Left colon (tissue), 2 donors: ENCODE data around the gene GPD1. TPM values are rescaled to one million over a fixed set of nuclear protein-coding genes. Genes with fewer than 3 reads are reported as not detected.

Experiments
- ATAC-seq: fragments of 200-7000 bp; cut with Tn5 transposase; one replicate; pipeline ENCODE4 v1.9.1; 2020; ENCODE audit warnings: mild to moderate bottlenecking, moderate library complexity
- DNase-seq, 2 donors: peaks; one replicate each; pipeline ENCODE4 v3.0.0-alpha.2; 2020
- intact Hi-C, 2 donors: fragments of 100-400 bp; cut with DNase I in 1 of 2; cut with micrococcal nuclease in 1 of 2; formaldehyde crosslinking; loops; one replicate each; pipeline versions ENCODE4 v1.11.2 to v1.14.0; 2022; cut with DNase I, micrococcal nuclease
- long read RNA-seq: library from polyadenylated mRNA; unstranded; transcript quantifications from one replicate; pipeline ENCODE4 v2.0.0, GENCODE V29; 2021
- total RNA-seq, 2 donors: library from RNA; stranded (reverse); fragmentation: NEBNext Ultra II Directional; extraction: Animal tissue kit (Norgen Biotek cat#: 25700); gene quantifications; one replicate each; pipeline ENCODE4 v1.2.1, GENCODE V29; 2021
- donor health status: DM: no; HTN: no; CAD: no.
- donor health status: DM: yes; HTN: yes; CAD: no.

Gene GPD1
- total RNA-seq = 1 to 10 TPM; 1.8 to 4.3 TPM
- long read RNA-seq, partial matches to known transcripts = 0 of 10 reads
- long read RNA-seq, other reads (novel, unspliced or antisense) = 6 of 10 reads

GRCh38 chr12:50103767-50104321 is at the start of gene GPD1:
TSS of gene GPD1 (plus strand) at chr12:50104008. CDS start at chr12:50104051, 43 bp downstream.
- DNase-seq (peak; percentile 72 to 83), ATAC-seq (peak; percentile 95)
- intact Hi-C loops = no loop called here

DNA sequence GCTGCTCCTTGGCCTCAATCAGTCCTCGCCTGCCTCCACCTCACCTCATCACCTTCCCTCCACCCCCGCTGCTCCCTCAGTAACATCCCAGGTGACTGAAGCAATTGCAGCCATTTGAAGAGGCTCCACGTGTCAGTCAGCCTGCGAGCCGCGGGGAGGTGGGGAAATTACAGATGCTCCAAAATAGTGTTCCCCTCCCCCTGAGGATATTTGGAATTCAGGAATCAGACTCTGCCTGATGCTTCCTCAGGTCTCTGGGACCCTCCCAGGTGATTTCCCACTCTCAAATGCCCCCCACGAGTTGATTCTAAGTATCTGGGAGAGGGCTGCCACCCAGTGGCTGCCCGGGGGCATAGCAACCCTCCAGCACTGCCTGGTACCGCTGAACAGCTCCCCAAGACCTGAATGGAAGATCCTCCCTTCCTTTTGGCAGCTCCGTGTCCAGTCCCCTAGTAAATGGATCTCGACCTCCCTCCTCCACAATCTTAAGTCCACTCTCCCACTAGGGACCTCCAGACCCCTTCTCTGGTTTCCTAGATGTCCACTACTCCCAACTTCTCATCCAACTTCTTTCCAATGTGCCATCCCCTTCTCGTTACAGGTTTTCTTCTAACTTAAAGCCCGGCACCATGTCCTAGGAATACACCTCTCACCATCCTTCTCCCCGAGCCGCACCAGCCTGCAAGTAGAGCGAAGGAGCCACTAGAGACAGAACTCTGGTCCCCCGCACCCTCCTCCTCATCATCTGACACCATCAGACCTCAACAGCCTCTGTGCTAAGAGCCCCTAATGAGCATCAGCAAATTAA is 47.8 kb upstream of the GPD1 start:
- DNase-seq = peak in 1 of 2 donors; percentile 51
- peak; percentile 65 for ATAC-seq
- intact Hi-C loops = loop anchor here in 1 of 2 donors (10.0 kb wide), 1 partner anchor 91 kb away; the partner anchor contains the start of gene AQP5

DNA sequence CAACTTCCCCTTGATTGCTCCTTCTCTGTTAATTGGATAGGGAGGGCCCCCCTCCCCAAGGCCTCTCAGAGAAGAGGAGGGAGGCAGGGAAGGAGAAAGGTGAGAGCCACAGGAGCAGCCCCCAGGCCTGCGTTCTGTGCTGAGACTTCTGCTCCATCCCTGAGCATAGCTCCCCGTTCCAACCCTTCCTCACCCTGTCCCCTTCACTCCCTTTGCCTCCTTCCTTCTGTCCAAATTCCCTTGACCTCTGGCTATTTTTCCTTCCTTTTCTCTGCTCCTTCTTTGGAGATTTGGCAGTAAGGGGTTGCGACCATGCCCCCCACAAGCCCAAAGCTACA is 47.2 kb upstream of the GPD1 start:
- intact Hi-C loops = loop anchor here in 1 of 2 donors (10.0 kb wide), 1 partner anchor 92 kb away; the partner anchor contains the start of gene AQP5
- ATAC-seq (no peak), DNase-seq (no peak)

DNA sequence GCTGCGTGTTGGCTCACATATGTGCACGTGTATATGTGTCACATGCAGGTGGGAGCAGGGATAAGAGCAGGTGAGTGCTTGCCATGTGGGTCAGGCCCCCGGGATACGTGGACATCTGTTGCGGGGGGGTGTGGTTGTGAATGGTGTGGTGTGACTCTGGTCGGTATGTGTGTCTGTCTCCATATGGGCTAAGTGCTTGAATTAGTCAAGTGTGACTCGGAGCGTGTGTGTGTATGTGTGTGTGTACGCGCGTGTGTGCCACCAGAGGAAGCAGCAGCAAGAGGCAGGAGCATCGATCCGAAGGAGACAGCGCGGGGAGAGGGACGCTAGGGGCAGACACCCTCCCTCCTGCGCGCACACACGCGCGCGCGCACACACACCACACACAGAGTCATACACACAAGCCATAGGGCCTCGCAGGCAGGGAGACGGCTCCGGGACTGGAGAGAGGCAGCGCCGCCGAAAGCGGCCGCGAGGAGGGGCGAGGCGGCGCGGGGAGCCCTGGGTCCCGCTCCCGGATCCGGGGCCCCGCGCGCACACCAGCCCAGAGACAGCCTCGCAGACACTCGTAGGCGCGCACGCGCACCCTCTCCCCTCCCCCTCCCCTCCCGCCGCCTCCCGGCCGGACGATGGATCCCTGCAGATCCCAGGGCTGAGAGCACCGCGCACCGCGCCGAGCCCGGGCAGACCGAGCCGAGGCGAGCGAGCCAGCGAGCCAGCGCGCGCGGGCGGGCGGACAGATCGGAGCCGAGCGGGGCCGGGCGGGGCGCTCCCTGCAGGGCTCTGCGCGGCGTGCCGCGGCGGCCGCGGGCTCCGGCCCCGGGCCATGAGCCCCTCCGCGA is 46.6 kb upstream of the GPD1 start, which contains the start of gene ASIC1:
ASIC1 (plus strand) TSS at position 597 of the 842 bp plus-strand sequence. CDS start 1,171 bp downstream, outside the sequence.
- DNase-seq = peak; percentile 57 to 71
- intact Hi-C loops = loop anchor here in 1 of 2 donors (10.0 kb wide), 1 partner anchor 92 kb away; the partner anchor contains the start of gene AQP5
- ATAC-seq = peak; percentile 80

GRCh38 chr12:50057896-50058670 is 45.7 kb upstream of the GPD1 start:
- DNase-seq = no peak

GRCh38 chr12:50058743-50059312 is 45.0 kb upstream of the GPD1 start:
- intact Hi-C loops = loop anchor here in 1 of 2 donors (10.0 kb wide), 1 partner anchor 94 kb away; the partner anchor contains the start of gene AQP5
- no peak for DNase-seq
- ATAC-seq = no peak

More at GRCh38 chr12:50057896-50058670, 45.7 kb upstream of the GPD1 start:
- ATAC-seq = no peak
- intact Hi-C loops = loop anchor here in 1 of 2 donors (10.0 kb wide), 1 partner anchor 93 kb away; the partner anchor contains the start of gene AQP5

DNA sequence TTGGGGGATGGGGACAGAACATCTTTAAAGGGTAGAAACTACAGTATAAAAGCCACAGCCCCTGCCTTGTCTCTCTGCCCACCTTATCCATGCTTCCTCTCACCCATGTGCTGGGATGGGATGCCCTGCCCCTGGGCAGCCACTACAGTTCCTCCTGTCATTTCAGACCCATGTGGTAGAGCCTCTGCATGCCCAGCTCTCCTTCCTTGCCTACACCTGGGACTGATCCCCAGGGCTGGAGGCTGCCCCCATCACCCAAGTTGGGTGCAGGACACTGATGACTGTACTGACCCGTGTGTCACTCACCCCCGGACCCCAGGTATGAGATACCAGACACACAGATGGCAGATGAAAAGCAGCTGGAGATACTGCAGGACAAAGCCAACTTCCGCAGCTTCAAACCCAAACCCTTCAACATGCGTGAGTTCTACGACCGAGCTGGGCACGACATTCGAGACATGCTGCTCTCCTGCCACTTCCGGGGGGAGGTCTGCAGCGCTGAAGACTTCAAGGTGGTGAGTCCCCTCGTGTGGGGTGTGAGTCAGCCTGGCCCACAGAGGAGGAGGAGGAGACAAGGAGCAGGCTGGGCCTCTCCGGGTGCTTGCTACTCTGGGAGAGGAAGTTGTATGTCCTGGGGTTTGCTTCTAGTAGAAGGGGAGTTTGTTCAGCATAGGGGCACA is 44.2 kb upstream of the GPD1 start:
- ATAC-seq (no peak), DNase-seq (no peak)

GRCh38 chr12:50060120-50060468 is 43.7 kb upstream of the GPD1 start:
- no peak for ATAC-seq
- intact Hi-C loops = no loop called here
- DNase-seq = no peak

More for the DNA sequence above, 44.2 kb upstream of the GPD1 start:
- intact Hi-C loops = loop anchor here in 1 of 2 donors (10.0 kb wide), 1 partner anchor 95 kb away; the partner anchor contains the start of gene AQP5

GRCh38 chr12:50061171-50061570 is 42.6 kb upstream of the GPD1 start:
- intact Hi-C loops = no loop called here
- DNase-seq (no peak), ATAC-seq (no peak)

- intact Hi-C loops = no loop called here
- no peak for ATAC-seq
- DNase-seq = no peak
Observed at GRCh38 chr12:50061946-50062686, 41.7 kb upstream of the GPD1 start.

DNA sequence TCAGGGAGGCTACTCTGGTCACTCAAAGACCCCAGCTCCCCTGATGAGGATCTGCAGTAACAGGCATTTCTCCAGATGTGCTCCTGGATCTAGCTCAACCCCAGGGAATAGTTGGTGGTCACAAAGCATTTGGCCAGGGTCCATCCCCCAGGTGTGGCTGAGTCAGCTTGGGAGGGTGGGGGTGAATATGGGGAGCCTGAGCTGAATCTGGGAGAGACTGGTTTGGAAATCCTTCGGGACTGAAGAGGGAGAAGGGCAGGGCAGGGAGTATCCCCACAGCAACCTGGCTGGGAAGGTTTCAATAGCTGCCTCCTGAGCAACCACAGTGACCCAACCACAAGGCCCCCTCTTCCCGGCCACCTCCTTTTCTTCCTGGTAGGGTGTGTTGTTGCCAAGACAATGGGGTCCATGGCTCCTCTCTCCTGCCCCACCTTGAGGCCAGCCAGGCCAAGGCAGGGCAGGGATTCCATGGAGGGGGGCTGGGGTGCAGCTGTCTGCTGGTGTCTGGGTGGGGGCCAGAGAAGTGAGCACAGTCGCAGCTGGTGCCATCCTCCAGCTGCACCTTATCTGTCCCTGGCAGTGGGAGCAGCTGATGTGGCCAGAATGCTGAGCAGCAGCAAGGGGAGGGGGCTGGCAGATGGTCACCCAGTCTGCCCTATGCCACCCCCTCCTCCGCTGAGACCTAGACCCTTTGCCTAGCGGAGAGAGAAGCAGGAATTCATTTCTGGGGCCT is 40.9 kb upstream of the GPD1 start:
- no peak for DNase-seq
- ATAC-seq = no peak
- intact Hi-C loops = no loop called here

DNA sequence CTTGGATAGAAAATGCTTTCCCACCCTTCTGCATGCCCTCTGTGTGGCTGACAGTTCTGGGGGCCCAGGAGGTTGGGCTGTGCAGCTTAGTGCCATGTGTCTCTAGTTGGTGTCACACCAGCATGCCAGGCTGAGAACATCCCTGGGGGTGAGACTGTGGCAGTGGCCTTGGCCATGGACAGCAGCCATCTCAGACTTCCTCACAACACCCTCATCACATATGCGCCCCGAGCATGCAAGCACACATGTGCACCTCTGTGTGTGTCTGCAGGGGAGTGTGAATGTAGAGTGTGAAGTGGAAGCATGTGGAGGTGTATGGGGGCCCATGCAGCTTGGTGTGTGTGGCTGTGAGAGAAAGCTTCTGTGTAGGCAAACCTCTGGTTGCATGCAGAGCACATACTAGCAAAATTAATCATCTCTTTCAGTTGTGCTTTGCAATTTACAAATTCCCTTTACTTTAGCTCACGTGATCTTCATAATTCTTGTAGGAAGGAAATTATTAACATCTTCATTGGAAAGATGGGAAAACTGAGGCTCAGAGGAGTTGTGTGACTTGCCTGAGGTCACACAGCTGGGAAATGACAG is 38.0 kb upstream of the GPD1 start:
- DNase-seq (no peak), ATAC-seq (no peak)
- intact Hi-C loops = loop anchor here in 1 of 2 donors (5.0 kb wide), 1 partner anchor 99 kb away; no protein-coding TSS in a partner anchor

GRCh38 chr12:50066402-50066801 is 37.4 kb upstream of the GPD1 start:
- ATAC-seq = no peak
- no peak for DNase-seq
- intact Hi-C loops = loop anchor here in 1 of 2 donors (5.0 kb wide), 1 partner anchor 99 kb away; no protein-coding TSS in a partner anchor

DNA sequence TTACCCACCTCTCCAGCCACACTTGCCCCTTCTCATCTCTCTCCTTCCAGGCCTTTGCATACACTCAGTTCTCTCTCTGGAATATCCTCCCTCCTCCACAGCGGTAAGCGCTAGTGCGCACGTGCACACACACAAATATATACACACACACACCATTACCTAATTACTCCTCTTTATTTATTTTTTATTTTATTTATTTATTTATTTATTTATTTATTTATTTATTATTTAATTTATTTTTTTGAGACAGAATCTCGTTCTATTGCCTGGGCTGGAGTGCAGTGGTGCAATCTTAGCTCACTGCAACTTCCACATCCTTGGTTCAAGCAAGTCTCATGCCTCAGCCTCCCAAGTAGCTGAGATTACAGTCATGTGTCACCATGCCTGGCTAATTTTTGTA is 34.7 kb upstream of the GPD1 start:
- DNase-seq (no peak), ATAC-seq (no peak)
- intact Hi-C loops = loop anchor here in 1 of 2 donors (5.0 kb wide), 1 partner anchor 102 kb away; no protein-coding TSS in a partner anchor

DNA sequence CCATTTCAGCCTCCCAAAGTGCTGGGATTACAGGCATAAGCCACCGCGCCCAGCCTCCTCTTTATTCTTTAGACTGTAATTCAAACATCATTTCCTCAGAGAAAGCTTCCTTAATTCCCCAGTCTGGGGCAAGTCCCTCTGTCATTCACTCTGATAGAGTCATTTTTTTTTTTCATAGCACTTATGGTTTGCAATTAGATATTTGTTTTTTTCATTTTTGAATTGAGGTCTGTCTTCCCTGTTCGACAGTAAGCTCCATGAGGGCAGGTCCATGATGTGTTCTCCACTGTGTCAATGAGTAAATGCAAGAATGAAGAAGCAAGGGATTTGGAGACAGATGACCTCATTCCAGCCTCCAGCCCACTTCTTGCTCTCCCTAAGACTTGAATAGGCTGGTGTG is 34.3 kb upstream of the GPD1 start:
- no peak for ATAC-seq
- intact Hi-C loops = loop anchor here in 1 of 2 donors (5.0 kb wide), 1 partner anchor 102 kb away; no protein-coding TSS in a partner anchor
- DNase-seq = no peak
